Right hindlimb (tissue), 1 donor: Measurements from ENCODE around the gene UNC13B.
"Not testable (repeated sequence)": the region's sequence is repeated elsewhere in the genome, so short reads cannot be mapped to it uniquely, and the experiment has no call there.

Experiments
- DNase-seq: peaks from one replicate; pipeline ENCODE4 v3.0.0-alpha.2; 2018

UNC13B gene

DNA sequence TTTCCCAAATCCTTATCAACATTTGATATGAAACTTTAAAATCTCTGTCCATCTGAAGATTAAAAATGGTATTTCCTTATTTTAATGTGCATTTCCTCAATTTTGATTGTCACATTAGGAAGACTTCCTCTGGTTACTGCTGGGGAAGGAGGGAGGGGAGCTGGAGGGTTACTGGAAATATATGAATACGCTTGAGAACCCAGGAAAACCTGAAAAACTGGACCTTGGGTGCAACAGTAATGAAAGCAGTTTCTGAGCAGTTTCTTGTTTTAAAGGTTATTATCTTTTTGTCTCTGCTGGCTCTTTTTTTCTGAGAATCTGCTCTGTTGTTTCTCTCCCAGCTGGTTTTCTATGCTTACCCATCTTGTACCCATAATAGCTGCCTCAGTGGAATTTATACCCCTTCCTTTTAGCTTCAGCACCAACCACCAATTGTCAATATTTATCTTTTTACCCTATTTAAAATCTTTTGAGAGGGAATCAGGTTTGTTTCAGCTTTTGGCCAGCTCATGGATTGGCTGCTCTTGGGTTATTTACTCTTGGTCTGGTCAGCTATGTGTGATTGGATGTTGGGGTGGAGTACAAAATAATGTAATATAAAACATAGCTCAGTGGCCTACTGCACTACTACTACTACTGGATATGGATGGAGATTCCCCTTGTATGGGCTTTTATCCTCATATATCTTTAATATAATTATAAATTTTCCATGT lies 67.4 kb downstream of the UNC13B start:
- DNase-seq: no peak

DNA sequence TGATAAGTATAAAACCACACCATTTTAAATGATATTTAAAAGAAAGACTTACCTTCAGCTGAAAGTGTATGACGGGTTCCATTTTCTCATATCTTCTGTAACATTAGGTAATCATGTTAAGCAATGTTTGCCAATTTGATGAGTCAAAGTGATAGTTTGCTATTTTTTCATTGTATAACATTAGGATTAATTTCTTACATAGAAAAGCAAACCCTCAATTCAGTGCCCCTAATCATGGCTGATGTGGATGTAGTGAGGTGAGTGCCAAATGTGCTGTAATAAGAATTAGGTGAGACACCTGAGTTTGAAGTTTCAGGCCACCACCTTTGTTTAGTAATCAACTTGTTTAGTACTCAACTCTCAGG lies 68.0 kb downstream of the UNC13B start:
- no peak for DNase-seq

GRCh38 chr9:35232867-35233544 lies 71.2 kb downstream of the UNC13B start:
- no peak for DNase-seq

GRCh38 chr9:35236692-35237091 lies 74.9 kb downstream of the UNC13B start:
- no peak for DNase-seq

DNA sequence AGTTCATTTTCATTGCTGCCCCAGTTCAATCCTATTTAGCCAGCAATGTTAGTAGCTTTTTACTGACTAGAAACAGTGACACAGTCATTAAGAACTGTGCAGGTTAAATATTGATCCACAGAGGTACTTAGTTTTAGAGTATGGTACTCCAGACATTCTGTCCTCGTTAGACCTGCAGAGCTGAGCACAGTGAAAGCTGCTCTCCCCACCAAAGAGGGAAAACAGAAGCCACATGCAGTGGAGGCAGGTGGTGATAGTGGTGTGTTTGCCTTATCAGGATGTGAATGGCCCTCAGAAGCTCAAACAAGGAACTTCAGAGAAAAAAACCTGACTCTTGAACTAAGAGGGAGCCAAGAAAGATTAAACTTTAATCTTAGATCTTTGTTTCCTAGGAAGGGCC lies 75.5 kb downstream of the UNC13B start:
- DNase-seq: no peak

GRCh38 chr9:35245945-35246344 lies 84.1 kb downstream of the UNC13B start:
- DNase-seq: not testable (repeated sequence)

DNA sequence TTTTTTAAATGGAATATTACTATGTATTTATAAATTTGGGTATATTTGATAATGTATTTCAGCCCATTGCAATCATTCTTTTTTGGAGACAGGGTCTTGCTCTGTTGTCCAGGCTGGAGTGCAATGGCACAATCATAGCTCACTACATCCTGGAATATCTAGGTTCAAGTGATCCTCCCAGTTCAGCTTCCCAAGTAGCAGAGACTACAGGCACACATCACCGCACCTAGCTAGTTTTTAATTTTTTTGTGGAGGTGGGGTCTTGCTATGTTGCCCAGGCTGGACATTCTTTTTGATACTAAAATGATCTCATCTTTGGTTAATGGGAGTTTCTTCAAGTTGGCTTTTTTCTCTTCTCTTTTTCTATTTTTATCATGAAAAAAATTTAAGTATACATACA lies 91.3 kb downstream of the UNC13B start:
- DNase-seq: no peak

DNA sequence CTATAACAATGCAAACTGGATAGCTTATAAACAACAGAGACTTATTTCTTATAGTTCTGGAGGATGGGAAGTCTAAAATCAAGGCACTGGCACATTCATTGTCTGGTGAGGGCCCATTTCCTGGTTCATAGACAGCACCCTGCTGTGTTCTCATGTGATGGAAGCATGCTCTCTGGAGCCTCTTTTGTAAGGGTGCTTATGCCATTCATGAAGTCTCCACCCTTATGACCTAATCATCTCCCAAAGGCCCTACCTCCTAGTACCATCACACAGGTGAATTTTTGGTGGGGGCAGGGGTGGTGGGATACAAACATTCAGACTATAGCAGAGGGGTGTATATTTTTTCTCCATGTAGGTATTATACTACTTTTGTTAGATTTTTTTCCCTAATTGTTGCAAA lies 92.4 kb downstream of the UNC13B start:
- DNase-seq: no peak

- no peak for DNase-seq
Measured at GRCh38 chr9:35254984-35255857, 93.4 kb downstream of the UNC13B start.

- DNase-seq: no peak
Measured at GRCh38 chr9:35257986-35258659, 96.3 kb downstream of the UNC13B start.

- peak; percentile 78 for DNase-seq
Measured at GRCh38 chr9:35258660-35259474, 97.1 kb downstream of the UNC13B start.

DNA sequence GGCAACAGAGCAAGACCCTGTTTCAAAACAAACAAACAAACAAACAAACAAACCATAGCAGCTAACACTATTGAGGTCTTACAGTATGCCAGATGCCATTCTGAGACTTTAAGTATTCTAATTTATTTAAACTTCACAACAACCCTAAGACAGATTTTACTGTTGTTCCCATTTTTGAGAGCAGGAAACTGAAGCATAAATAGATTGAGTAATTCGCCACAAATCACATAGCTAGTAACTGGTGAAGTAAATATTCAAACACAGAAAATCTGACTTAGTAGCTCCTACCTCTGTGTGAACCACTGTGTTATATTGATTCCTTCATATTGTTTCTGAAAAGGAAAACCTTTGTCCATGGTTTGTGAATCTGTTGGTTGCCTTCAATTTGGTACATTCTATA lies 98.4 kb downstream of the UNC13B start:
- DNase-seq: no peak

- DNase-seq: no peak
Measured at GRCh38 chr9:35262064-35262463, 100.3 kb downstream of the UNC13B start.

DNA sequence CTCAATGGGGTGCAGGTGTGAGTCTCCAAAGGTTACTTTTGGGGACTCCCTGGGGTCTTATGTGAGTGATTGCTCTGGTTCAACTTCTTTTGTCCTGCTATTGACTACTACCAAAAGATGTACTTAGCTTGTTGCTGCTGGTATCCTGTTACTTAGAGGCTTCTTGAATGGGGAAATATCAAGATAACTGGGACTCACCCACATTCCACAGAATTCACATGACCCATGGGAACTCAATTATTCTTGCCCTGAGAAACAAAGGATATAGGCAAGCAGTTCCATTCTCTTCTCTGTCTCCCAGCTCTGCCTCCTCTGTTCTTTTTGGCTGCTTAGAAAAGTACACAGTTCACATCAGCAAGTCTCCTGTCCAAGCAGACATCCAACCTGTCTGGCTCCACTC lies 105.9 kb downstream of the UNC13B start:
- no peak for DNase-seq

DNA sequence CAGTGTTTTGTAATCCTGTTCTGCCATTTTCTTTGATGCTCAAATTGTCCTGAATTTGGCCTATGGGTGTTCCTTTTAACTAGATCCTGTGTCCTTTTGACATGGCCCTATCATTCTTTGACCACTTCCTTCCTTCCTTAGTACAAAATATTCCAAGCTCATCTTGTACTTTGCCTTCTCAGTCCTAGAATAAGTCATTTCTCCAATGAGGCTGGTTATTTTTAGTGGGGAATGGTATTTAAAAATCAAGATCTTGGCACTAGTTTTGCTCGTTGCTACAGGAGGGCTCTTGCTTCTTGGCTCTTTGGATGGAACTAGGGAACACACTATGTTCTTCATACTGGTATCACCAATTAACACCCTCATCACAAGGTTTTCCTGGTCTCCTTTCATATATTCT lies 108.1 kb downstream of the UNC13B start:
- no peak for DNase-seq

DNA sequence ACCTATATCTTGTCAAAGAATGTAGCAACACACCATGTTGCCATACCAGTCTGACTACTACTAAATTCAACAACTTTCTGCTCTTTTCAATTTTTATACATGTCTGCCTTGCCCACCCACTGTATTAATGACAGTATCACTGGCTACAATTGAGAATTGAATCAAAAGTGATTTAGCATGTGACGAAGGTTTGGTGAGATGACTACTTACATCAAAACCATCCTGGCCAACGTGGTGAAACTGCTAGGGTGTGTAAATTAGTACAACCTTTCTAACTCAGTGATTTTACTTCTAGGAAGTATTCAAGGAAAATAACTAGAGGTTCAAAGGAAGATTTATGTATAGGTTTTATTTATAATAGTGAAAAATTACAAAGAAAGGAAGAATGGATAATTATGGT lies 109.8 kb downstream of the UNC13B start:
- DNase-seq: no peak

DNA sequence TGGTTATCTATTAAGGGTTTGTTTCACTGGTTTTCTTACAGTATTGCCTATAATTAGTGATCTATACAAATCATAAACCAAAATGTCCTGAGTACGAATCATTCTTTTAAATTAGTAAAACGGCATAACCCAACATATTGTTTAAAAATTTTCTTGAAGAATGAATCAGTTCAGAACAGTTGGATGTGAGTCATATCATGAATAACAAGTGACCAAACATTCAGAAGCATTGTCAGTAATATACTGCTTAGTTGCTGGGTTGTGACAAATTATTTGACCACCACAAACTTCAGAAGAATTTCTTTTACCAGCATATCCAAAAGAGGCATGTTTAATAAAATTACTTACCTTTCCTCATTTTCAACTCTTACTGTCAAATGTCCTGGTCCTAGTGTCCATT lies 111.2 kb downstream of the UNC13B start:
- no peak for DNase-seq

GRCh38 chr9:35273591-35273990 lies 111.8 kb downstream of the UNC13B start:
- no peak for DNase-seq

- DNase-seq: no peak
Measured at GRCh38 chr9:35274993-35275392, 113.2 kb downstream of the UNC13B start.

DNA sequence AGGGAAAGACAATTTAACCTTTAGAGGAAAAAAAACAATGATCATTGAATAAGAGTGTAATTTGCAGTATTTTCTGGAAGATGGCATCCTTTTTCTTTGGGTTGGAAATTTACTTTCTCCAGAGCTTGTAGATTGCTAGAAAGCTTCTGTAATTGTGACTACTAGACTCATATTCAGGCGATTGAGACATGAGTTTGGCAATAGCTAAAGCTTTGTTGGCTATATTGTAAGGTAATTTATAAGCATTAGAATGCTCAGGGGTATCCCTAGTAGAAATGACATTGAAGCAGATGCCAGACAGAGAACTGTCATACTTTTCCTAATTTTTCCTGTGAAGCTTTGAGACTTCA lies 115.3 kb downstream of the UNC13B start:
- no peak for DNase-seq

DNA sequence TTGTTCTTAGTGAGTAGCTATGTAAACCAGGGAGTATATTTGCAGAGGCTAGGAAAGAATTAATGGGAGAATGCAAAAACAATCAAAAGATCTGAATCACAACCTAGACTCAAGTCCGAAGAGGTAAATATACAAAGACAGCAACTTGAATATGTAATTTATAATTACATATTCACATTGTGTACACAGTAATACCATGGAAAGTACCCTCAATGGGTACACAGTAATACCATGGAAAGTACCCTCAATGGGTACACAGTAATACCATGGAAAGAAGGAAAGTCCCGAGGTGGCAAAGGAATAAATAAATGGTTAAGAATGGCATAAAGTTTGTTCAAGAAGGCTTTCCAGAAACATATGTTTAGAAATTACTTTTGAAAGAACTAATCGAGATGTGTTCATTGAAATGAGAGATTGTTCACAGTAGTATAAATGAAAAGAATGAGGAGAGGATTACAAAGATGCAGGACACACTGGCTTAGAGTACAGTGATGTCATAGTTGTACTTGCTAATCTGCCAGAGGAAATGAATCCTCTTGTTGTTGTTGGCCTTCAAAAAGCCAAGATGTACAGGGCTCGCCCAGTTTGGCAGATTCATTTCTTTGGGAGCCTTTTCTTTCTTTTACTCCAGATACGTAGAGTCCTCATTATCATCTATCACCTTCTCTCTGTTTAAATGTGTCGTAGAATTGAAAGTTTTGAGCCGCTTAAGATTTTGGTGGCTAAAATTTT lies 116.0 kb downstream of the UNC13B start:
- DNase-seq: no peak

DNA sequence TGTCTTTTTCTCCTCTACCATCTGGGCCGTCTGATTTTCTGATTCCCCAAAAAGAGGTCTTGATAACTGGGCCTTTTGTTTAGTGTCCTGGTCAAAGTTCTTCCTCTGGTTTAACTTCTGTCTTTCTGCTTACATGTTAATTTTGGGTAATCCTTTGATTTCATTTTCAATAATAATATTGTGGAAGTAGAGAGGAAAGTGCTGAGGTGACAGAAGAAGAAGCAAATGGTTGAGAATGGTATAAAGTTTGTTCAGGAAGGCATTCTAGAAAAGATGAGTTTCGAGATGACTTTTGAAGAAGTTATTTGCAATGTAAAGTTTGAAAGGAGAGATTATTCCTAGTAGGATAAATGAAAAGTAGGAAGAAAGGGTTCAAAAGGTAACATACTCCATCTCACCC lies 118.1 kb downstream of the UNC13B start:
- no peak for DNase-seq
